Loucy (cell line): ENCODE results near the gene UVRAG.
"Not testable (repeated sequence)": the region's sequence is repeated elsewhere in the genome, so short reads cannot be mapped to it uniquely, and the experiment has no call there.

Experiments used
- H2AFZ ChIP-seq: fragments of 200-600 bp; sonication (generic); 2 replicates; pipeline ENCODE4 v1.6.0; 2016; ENCODE audit warnings: antibody characterized with exemption, mild to moderate bottlenecking, low read length, moderate library complexity
- H3F3A ChIP-seq: fragments of 200-600 bp; 2 replicates; pipeline ENCODE4 v1.6.0; 2016; ENCODE audit warnings: antibody characterized with exemption, low read depth, mild to moderate bottlenecking
- H3K27me3 ChIP-seq: fragments of 200-600 bp; sonication (generic); 2 replicates; pipeline ENCODE4 v1.6.1; 2014; ENCODE audit warnings: low read length, mild to moderate bottlenecking; ENCODE audit not compliant: insufficient read depth, poor library complexity, severe bottlenecking
- H3K36me3 ChIP-seq: fragments of 200-600 bp; sonication (generic); 2 replicates; pipeline ENCODE4 v1.6.1; 2016; ENCODE audit warnings: low read length; ENCODE audit not compliant: insufficient read depth
- H3K4me1 ChIP-seq: fragments of 200-600 bp; sonication (generic); 2 replicates; pipeline ENCODE4 v1.5.1; 2014; ENCODE audit warnings: low read length, mild to moderate bottlenecking; ENCODE audit not compliant: insufficient read depth, poor library complexity, severe bottlenecking
- H3K4me2 ChIP-seq: fragments of 200-600 bp; sonication (generic); 2 replicates; pipeline ENCODE4 v1.6.0; 2014; ENCODE audit warnings: antibody characterized with exemption, low read length, low read depth, mild to moderate bottlenecking; ENCODE audit not compliant: poor library complexity, severe bottlenecking
- H3K4me3 ChIP-seq: fragments of 200-600 bp; sonication (generic); 2 replicates; pipeline ENCODE4 v1.5.1; 2014; ENCODE audit warnings: low read length, mild to moderate bottlenecking, mixed read lengths; ENCODE audit not compliant: poor library complexity, severe bottlenecking
- H3K79me2 ChIP-seq: fragments of 200-600 bp; sonication (generic); 2 replicates; pipeline ENCODE4 v1.6.1; 2014; ENCODE audit warnings: low read length; ENCODE audit not compliant: insufficient read depth
- H3K9ac ChIP-seq: fragments of 200-600 bp; sonication (generic); 2 replicates; pipeline ENCODE4 v1.6.0; 2014; ENCODE audit warnings: mild to moderate bottlenecking, low read depth, low read length, moderate library complexity; ENCODE audit not compliant: poor library complexity, severe bottlenecking
- H3K9me2 ChIP-seq: fragments of 200-600 bp; sonication (generic); replicated peaks from 2 replicates; pipeline ENCODE4 v1.6.1; 2016; ENCODE audit warnings: low read depth, low read length, mixed read lengths
- H3K9me3 ChIP-seq: fragments of 200-600 bp; sonication (generic); 2 replicates; pipeline ENCODE4 v1.6.1; 2014; ENCODE audit warnings: mild to moderate bottlenecking, antibody characterized with exemption, low read length, low read depth; ENCODE audit not compliant: insufficient read depth
- H4K20me1 ChIP-seq: fragments of 200-600 bp; sonication (generic); 2 replicates; pipeline ENCODE4 v1.6.0; 2014; ENCODE audit warnings: antibody characterized with exemption, low read length, mild to moderate bottlenecking; ENCODE audit not compliant: insufficient read depth, poor library complexity, severe bottlenecking
- CTCF ChIP-seq: fragments of 200-600 bp; sonication (generic); conservative IDR thresholded peaks from 2 replicates; pipeline ENCODE4 v1.5.1; 2014; ENCODE audit warnings: mild to moderate bottlenecking, antibody characterized with exemption, low read length
- EZH2phosphoT487 ChIP-seq: fragments of 200-600 bp; IDR thresholded peaks from 2 replicates; pipeline ENCODE4 v1.6.1; 2018; ENCODE audit warnings: antibody characterized with exemption, mild to moderate bottlenecking, moderate library complexity, borderline replicate concordance

The UVRAG gene

GRCh38 chr11:75850787-75851186, 35.8 kb downstream of the UVRAG start:
- Histone ChIP-seq H4K20me1 (peaks cover 9% of the 10 kb centered on the region), H3F3A (no peaks in the 10 kb centered on the region), H3K27me3 (no peaks in the 10 kb centered on the region), H3K36me3 (peaks cover 9% of the 10 kb centered on the region; the same call in 1 of the 2 replicates), H2AFZ (no peak overlapping the region), H3K4me1 (peaks cover 3% of the 10 kb centered on the region), H3K9ac (no peak overlapping the region), H3K4me2 (no peak overlapping the region), H3K9me2 (no peaks in the 10 kb centered on the region), H3K79me2 (peaks cover 19% of the 10 kb centered on the region; the same call in 1 of the 2 replicates), H3K9me3 (no peaks in the 10 kb centered on the region), H3K4me3 (no peak overlapping the region)
- TF ChIP-seq EZH2phosphoT487 (no peak), CTCF (no peak)

GRCh38 chr11:75851203-75851602, 36.2 kb downstream of the UVRAG start:
- H4K20me1 ChIP-seq, result peaks cover 9% of the 10 kb centered on the region
- H3K4me1 ChIP-seq, result peaks cover 3% of the 10 kb centered on the region
- H3K79me2 ChIP-seq, result peaks cover 19% of the 10 kb centered on the region; the same call in 1 of the 2 replicates
- H3F3A ChIP-seq, result no peaks in the 10 kb centered on the region
- H2AFZ ChIP-seq, result no peak overlapping the region
- H3K27me3 ChIP-seq, result no peaks in the 10 kb centered on the region
- no peak overlapping the region for H3K9ac ChIP-seq
- TF ChIP-seq CTCF (no peak), EZH2phosphoT487 (no peak)
- no peaks in the 10 kb centered on the region for H3K9me3 ChIP-seq
- no peak overlapping the region for H3K4me2 ChIP-seq
- H3K9me2 ChIP-seq, result no peaks in the 10 kb centered on the region
- H3K36me3 ChIP-seq, result peaks cover 9% of the 10 kb centered on the region; the same call in 1 of the 2 replicates
- no peak overlapping the region for H3K4me3 ChIP-seq

- H3F3A ChIP-seq, result no peaks in the 10 kb centered on the region
- H3K36me3 ChIP-seq, result peaks cover 9% of the 10 kb centered on the region; the same call in 1 of the 2 replicates
- H3K27me3 ChIP-seq, result no peaks in the 10 kb centered on the region
- H3K9ac ChIP-seq, result no peak overlapping the region
- H3K9me2 ChIP-seq, result no peaks in the 10 kb centered on the region
- TF ChIP-seq CTCF (no peak), EZH2phosphoT487 (no peak)
- peaks cover 20% of the 10 kb centered on the region; the same call in 1 of the 2 replicates for H3K79me2 ChIP-seq
- H3K4me3 ChIP-seq, result no peak overlapping the region
- H3K4me1 ChIP-seq, result peaks cover 3% of the 10 kb centered on the region
- no peak overlapping the region for H2AFZ ChIP-seq
- H4K20me1 ChIP-seq, result peaks cover 9% of the 10 kb centered on the region
- no peaks in the 10 kb centered on the region for H3K9me3 ChIP-seq
- no peak overlapping the region for H3K4me2 ChIP-seq
These were observed 37.5 kb downstream of the UVRAG start for GRCh38 chr11:75852406-75853017.

DNA sequence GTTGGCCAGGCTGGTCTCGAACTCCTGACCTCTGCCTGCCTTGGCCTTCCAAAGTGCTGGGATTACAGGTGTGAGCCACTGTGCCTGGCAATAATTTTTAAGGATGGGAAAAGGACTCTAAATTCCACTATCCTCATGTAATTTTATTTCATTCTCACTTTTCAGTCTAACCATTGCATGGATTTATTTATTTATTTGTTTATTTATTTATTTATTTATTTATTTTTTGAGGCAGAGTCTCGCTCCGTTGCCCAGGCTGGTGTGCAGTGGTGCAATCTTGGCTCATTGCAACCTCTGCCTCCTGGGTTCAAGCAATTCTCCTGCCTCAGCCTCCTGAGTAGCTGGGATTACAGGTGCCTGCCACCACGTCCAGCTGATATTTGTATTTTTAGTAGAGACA, 38.6 kb downstream of the UVRAG start:
- H4K20me1 ChIP-seq, H3K9me3 ChIP-seq, H3F3A ChIP-seq, H3K9ac ChIP-seq, H3K27me3 ChIP-seq, H2AFZ ChIP-seq, H3K4me3 ChIP-seq, H3K36me3 ChIP-seq, H3K9me2 ChIP-seq, H3K4me2 ChIP-seq, H3K4me1 ChIP-seq: not testable (repeated sequence)
- H3K79me2 ChIP-seq, result peaks cover 19% of the 10 kb centered on the region; the same call in 1 of the 2 replicates
